Activated CD4-positive, CD25-positive, alpha-beta regulatory T cell treated with anti-CD3 and anti-CD28 coated beads, Interleukin-2, amount 50 U/mL, for 24 hours (primary cell): Measurements from ENCODE around the gene NR2F6.
A peak's percentile ranks its signal among the peaks of the same experiment; 100 is the strongest.

Experiments used
- ATAC-seq, 2 donors: fragments of 150-1000 bp; cut with Tn5 transposase; one replicate each; pipeline ENCODE4 v1.10.0; 2021; ENCODE audit warnings: mild to moderate bottlenecking in 1 of 2, moderate library complexity in 1 of 2

NR2F6 gene

DNA sequence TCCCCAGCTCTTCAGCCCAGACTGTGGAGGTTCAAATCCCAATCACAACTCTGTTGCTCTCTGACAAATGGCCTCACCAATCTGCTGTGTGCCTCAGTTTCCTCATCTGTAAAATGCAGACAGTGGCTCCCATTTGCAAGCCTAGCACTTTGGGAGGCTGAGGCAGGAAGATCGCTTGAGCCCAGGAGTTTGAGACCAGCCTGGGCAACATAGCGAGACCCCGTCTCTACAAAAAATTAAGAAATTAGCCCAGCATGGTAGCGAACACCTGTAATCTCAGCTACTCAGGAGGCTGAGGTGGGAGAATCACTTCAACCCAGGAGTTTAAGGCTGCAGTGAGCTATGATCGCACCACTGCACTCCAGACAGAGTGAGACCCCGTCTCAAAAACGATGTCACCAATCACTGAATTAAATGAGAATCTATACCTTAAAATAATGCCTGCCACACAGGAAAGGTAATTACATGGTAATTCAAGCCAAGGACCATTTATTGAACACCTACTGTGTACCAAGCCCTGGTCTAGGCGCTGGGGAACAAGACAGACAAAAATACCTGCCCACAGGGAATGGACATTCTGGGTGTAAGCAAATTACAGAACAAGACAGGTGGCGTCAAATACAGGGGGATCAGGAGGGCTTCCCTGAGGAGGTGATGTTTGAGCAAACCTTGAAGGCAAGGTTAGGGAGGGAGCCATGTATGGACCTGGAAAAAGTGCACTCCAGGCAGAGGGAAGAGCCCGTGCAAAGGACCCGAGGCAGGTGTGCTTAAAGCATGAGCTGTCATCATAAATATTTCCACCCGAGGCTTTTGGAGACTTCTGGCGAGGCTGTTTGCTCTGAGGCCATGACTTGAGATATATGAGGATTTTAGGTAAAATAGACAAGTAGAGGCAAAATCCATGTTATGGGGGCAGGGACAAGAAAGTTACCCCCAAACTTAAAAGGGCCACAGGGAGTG, 7.7 kb downstream of the NR2F6 start:
- ATAC-seq, result no peak

DNA sequence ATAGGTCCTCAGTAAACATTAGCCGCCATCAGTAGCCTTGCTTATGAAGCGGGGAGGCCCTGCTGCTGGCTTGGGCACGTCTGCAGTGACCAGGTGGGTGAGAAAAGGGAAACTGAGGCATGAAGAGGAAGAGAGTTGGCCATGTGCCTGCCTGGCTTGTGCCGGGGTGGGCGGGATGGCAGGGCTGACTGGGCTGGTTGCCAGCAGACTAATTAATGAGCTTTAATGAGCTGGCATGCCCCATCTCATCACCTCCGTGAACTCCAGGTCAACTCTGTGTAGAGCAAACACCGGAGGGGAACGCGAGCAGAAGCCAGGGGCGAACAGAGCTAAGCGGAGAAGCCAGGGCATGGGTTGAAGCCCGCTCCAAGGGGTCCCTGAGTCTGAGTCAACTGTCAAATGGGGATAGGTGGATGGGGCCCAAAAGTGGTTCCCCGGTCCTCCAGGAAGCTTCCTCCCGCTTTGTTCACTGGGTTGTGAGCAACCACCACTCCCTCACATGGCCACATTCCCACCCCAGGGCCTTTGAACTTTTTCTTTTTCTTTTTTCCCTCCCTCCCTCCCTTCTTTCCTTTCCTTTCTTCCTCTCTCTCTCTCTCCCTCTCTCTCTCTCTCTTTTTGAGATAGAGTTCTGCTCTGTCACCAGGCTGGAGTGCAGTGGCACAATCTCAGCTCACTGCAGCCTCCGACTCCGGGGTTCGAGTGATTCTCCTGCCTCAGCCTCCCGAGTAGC, 8.7 kb downstream of the NR2F6 start:
- ATAC-seq, result no peak

DNA sequence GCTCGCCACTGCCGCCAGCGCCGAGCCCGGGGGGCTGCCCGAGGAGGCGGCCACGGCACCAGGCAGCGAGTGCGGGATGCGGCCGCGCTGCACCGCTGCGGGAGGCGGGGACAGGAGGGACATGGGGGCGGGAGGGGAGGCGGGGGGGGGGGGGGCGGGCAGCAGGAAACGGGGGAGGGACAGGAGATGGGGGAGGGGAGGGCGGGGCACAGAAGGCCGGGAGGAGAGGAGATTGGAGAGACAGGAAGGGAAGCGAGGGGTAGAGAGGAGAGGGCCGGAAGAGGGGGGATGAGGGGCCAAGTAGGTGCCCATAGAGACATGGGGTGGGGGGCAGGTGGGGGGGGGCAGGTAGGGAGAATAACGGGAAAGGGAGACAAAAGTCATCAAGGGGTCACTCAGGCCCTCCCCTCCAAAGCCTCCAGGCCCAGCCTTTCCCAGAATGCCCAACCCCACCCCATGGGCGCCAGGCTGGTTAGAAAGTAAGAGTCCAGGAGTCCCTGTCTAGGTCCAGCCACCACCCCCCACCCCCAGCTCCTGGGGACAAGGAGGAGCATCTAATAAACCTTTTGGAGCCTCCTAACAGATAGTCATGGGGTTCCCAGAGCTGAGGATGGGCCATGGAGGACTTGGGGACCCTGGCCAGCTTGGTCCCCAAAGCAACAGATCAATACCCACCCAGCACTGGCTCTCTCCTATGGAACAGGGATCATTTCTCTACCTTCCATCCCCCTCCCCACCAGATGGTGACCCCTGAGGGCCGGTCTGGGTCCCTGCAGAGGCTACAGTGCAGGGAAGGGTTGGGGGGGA, 9.5 kb downstream of the NR2F6 start:
- peak; percentile 11 to 24 for ATAC-seq

DNA sequence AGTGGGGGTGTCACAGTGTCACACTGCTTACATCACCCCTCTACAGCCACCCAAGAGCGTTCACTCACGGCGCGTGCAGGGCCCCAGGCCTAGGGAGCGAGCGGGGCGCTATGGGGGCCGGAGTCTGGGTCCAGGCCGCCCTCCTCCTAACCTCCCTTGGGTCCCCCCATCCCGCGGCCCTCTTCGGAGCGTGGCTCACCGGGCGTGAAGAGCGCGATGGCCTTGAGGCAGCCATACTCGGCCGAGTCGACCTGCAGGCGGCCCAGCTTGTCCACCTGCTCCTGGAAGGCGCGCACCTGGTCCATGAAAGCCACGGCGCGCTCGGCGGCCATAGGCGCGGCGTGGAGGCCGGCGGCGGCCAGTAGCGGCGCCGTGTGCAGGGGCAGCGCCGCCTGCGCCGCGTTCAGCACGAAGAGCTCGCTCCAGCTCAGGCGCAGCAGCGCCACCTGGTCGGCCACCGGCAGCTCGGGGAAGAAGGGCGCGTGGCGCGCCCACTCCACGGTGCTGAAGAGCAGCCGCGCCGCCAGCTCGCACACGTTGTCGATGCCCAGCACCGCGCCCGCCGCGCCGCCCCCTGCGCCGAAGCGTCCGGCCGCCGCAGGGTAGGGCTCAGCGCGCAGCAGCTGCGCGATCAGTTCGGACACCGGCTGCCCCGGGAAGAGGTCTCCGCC, 10.3 kb downstream of the NR2F6 start:
- ATAC-seq, result peak; percentile 87 to 91

DNA sequence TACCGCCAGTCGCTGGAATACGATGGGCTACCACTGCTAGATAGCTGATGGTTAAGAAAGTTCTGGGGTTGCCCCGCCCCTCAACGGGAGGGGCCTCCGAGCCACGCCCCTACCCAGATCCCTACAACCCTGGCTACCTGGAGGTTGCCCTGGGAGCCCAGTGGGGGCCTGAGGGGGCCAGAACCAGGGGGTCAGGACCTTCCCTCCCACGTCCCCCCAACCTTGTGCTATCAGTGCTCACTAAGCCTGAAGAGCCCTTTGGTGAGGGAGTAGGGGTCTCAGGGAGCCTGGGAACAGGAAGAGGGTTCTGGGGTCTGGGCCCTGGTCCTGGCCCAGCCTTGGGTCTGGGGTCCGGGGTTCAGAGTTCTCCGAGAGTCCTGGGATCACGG, 10.8 kb downstream of the NR2F6 start:
- peak; percentile 69 to 72 for ATAC-seq

DNA sequence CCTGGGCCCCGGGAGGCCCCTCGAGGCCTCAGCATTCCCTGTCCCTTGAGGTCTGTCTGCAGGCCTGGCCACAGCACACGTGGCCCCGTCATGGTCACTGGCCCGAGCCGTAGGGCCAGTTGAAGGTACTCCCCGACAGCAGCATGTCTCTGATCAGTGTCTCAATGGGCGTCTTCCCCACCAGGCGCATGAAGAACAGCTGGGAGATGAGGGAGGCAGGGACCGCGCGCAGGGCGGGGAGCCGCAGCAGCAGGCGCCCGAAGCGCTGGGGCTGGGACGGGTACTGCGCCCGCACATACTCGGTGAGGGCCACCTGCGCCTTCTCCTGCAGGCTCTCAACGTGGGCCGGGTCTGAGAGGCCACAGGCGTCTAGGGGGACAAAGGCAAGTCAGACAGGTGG, 13.5 kb downstream of the NR2F6 start:
- no peak for ATAC-seq

DNA sequence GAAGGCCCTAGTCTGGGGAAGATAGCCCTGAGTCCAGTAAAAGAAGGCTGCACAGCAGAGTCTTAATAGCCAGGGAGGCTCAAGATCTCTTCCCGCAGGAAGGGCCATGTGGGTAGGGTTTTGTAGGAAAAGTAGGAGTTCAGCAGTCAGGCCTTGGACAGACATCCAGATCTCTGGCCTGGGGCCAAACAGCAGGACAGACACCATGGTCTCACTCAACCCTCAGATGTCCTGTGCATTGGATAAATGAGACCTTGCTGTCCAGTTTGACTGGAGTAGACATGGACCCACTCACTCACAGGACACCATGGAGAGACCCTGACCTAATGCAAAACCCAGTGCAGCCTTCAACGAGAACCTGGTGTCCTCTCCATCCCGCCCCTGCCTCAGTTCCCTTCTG, 15.8 kb downstream of the NR2F6 start:
- ATAC-seq, result no peak

DNA sequence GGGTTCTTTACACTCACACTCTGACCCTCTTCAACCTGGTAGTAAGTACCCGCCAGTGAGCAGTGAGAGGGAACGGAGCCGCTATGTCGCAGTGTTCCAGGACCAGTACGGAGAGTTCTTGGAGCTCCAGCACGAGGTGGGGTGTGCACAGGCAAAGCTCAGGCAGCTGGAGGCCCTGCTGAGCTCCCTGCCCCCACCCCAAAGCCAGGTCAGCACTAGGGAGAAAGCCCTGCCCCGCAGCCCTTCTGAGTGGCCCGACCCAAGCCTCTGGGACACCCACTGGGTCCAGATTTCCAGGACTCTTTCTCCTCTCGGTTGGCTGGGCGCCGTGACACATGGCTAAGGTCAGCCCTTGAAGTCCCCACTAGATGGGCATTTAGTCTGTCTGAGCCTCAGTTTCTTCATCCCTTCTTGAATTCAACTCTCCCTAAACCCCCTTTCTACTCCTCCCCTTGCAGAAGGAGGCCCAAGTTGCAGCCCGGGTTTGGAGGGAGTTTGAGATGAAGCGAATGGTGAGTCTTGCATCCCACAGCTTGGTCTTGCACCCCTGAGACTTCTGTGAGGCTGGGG, 17.8 kb downstream of the NR2F6 start:
- ATAC-seq, result no peak

DNA sequence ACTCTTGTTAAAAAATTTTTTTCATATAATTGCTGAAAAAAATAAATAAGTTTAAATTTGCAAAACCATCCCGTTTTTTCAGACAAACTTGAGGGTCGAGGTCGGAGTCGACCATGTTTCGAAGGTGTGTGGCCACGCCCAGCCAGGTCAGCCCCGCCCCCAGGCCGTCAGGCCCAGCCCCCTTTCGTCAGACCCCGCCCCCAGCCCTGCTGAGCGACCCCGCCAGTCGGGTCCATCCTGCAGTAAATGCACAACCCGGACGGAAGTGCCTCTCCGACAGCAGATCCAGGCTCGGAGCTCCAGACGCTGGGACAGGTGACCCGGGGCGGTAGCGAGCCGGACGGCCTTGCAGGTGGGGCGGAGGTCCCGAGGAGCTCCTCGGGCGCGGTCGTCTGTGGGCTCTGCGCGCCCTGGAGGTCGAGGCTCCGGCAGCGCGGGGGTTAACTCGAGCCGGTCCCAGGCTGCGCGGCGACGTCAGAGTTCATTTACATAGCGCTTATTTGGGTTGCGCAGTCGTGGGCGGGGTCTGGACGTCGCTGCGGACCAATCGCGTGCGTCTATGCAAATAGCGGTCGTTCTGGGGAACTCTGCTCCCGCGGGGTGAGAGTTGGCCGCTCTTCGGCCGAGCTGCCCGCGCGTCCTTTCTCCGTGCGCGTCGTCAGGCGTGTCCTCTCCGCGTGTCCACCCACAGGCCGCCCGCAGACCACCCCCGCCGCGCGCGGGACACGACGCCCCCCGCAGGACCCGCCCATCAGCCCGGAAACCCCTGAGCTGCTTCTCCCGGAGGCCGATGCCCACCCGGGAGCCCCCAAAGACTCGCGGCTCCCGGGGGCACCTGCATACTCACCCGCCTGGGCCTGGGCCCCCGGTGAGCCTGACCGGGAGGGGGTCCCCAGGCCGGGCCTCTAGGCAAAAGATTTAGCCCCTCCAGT, 19.5 kb downstream of the NR2F6 start, which contains the start of gene OCEL1:
Gene OCEL1 (plus strand): TSS at position 225 of the 932 bp plus-strand sequence. CDS start 22 bp downstream, at position 247.
- ATAC-seq, result peak; percentile 92 to 94

DNA sequence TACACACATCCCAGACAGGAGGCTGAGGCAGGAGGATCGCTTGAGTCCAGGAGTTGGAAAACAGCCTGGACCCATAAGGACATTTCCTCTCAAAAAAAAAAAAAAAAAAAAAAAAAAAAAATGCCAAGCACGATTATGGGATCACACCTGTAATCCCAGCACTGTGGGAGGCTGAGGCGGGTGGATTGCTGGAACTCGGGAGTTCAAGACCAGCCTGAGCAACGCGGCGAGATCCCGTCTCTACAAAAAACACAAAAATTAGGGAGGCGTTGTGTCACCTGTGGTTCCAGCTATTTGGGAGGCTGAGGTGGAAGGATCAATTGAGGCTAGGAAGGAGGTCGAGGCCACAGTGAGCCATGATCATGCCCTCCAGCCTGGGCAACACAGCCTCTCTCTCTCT, 20.7 kb downstream of the NR2F6 start:
- ATAC-seq, result no peak

DNA sequence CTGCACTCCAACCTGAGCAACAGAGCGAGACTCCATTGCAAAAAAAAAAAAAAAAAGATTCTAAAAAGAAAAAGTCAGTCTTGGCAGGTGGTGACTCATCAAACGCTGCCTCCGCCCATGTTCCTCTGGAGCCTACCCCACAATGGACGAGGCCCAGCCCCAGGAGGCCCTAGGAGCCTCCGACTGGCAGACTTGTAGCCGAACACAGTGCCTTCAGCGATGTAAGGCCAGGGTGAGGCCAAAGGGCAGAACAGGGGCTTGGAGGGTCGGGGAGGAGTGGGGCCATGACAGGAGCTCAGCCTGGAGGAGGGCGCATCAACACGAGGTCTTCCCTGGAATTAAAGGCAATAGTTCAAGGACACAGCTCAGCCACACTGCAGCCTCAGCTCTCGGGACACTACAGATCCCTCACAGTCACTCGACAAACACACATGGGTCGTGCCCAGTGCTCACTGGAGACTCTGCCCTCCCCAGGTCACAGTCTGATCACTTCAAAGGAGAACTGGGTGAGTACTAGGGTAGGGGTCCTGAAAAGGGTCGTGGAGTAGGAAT, 25.4 kb downstream of the NR2F6 start:
- peak in 1 of 2 donors; percentile 19 for ATAC-seq

DNA sequence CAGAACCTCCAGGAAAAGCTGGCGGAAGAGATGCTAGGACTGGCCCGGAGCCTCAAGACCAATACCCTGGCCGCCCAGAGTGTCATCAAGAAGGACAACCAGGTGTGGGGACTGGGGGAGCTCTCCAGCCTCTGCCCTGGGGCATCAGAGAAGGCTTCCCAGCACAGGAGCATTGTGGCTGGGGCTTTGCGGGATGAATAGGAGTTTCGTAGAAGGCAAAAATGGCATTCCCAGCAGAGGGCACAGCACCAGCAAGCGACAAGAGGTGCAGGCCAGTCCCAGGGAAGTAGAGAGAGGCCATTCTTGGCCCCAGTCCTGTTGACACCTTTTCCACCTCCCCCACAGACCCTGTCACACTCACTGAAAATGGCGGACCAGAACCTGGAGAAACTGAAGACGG, 26.4 kb downstream of the NR2F6 start:
- no peak for ATAC-seq

DNA sequence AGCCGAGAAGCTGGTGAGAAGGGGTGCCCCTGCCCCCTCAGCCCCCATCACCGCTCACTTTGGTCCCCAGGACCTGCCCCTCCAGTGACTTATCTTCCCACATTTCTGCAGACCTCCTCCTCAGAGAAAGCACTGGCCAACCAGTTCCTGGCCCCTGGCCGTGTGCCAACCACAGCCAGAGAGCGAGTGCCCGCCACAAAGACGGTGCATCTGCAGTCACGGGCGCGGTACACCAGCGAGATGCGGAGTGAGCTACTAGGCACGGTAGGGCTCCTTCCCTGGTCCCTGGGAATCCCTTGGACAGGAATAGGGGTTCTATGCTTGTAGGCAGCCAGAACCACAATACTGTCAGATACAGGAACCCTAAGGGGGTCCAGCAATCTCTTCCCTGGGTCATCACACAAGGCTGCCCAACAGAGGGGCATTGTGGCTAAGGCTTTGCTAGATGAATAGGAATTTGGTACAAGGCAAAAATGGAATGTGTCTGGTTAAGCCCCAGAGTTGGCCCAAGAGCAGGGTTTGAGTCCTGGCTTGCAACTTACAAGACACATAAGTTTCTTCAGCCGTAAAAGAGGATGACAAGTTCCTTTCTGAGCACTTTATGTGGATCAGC, 29.6 kb downstream of the NR2F6 start:
- ATAC-seq, result no peak

DNA sequence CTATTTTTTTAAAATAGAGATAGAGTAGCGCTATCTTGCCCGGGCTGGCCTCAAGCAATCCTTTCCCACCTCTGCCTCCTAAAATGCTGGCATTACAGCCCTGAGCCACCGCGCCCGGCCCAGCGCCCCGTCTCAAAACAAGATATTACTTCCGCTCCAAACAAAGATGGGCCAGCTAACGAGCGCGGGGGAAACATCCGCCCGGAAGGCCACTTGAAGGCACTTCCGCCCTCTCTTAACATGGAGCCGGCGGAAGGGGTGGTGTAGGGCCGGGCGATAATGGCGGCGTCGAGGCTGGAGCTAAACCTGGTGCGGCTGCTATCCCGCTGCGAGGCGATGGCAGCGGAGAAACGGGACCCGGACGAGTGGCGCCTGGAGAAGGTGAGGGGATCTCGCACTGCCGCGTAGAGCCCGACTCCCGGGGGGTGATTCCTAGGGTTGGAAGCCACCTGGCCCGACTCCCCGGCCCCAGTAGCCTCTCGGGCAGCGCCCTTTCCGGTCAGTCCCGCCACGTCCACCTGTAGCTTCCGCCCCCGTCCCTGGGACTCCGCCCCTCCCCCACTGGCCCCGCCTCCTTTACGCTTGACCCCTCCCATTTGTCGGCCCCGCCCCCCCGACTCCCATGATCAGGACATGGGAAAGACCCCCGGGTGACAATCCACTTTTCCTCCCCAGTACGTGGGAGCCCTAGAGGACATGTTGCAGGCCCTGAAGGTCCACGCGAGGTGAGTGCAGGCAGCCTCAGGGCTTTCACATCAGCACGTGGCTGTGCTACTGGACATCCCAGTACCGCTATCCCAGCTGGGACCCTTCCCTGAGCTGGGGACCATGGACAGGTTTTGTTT, 30.4 kb downstream of the NR2F6 start, which contains the start of gene USE1:
Gene USE1 (plus strand): TSS at position 231 of the 845 bp plus-strand sequence. CDS start 49 bp downstream, at position 280.
- ATAC-seq, result peak; percentile 98

DNA sequence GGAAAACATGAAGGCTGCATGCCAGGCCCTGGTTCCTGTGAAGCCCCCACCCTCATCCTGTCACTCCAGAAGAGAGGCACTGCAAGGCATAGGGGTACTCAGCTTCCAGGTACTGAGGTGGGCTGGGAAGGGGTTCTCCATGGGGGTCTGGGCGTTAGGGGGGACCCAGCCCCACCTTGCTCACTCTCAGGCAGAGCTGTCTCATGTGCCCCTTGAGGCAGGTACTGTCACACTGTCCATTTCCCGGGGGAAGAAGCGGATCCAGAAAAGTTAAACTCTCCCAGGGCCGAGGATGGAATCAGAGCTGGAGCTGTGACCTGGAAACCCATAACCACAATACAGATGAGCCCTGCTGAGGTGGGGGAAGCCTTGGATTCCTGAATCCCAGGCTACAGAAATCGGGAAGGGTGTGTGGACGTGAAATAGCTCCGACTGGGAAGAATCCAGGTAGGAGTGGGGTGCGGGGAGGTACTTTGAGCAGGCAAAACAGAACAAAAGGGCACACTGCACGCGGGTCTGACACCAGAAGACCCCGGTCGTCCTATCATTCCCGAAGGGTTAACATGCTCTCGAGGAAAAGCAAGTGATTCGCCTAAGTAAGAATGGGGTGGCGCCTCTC, 31.1 kb downstream of the NR2F6 start:
- no peak for ATAC-seq

DNA sequence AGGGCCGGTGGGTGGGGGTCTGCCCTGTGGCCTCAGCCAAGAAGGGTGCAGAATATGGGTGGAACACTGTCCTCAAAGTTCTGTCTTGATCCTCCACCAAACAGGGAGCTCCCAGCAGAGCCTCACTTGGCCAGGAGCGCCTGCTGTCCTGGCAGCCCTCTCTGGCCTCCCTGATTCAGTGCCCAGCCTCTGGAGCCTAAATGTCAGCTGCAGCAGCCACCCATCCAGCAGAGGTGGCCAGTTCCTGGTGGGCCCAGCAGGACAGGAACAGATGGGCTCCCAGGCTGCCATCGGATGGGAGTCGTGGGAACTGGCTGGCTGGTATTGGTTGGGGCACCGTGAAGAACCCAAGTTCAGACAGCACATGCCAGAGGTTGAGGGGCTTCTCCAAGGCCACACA, 32.4 kb downstream of the NR2F6 start:
- ATAC-seq, result no peak

DNA sequence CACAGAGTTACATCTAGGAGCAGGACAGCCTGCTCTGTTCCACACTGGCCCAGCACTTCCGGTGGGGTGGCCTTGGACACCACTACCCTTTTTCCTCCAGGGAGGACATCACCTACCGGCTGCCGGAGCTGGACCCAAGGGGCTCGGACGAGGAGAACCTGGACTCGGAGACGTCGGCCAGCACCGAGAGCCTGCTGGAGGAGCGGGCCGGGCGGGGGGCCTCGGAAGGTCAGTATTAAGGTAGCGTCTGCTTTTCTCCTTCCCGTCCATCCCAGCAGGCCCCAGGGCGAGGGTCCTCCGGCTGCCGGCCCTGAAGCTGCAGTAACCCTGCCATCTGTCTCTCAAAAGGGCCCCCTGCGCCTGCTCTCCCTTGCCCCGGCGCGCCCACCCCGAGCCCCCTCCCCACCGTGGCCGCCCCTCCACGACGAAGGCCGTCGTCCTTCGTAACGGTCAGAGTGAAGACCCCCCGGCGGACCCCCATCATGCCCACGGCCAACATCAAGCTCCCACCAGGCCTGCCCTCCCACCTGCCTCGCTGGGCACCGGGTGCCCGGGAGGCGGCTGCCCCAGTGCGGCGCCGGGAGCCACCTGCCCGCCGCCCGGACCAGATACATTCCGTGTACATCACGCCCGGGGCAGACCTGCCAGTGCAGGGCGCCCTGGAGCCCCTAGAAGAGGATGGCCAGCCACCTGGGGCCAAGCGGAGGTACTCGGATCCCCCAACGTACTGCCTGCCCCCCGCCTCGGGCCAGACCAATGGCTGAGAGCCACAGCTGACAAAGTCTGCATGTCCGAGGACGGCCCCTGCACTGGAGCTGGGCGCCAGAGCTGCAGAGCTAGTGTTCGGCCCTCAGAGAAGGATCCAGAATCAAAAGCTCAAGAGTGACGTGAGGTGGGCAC, 33.9 kb downstream of the NR2F6 start:
- ATAC-seq, result no peak
